ENCODE results near the gene IGSF3.
"Not testable (repeated sequence)": the region's sequence is repeated elsewhere in the genome, so short reads cannot be mapped to it uniquely, and the experiment has no call there.

Gene IGSF3

DNA sequence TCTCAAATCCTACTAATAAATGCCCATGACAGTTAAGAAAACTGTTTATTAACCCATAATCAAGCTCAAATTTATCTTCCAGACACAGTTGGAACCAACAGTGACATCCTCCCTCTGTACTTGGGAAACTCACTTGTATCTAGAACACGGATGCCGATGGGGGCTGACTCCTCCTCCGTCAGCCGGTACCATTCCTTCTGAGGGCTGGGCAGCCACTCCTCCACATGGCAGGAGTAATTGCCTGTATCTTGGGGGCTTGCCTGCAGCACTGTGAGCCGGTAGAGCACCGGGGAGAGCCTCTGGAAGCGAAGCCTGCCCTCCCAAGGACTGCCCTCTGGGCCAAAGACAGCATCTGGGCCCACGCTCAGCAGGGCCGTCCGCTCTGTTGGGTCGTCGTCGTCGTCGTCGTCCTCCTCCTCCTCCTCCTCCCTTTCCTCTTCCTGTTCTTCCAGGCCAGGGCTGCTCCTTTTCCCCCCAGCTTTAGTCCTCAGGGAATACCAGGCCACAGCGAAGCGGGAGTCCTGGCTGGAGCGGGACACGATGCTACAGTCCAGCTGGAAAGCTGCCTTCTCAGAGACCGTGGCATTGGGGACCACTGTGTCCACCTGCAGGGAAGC, 88.2 kb downstream of the IGSF3 start:
- no peak for DNase-seq (ENCODE audit: low read depth, low spot score)

DNA sequence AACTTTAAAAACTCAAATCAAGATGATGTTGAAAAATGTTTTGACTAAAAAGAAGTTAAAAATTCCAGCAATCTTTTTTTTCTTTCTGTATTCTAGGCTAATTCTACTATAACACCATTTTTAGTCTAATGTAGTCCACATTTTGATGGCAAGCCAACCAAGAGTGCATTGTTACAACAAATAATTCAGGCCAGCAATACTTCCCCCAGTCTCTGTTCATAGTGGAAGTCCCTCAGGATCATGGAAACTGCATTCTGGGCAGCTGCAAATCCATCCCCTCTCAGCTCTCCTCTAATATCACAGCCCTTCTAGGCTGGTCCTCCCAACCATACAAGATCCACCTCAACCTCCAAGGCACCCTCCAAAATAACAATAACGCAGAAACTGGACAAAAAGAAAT, 89.0 kb downstream of the IGSF3 start:
- no peak for DNase-seq (ENCODE audit: low read depth, low spot score)

DNA sequence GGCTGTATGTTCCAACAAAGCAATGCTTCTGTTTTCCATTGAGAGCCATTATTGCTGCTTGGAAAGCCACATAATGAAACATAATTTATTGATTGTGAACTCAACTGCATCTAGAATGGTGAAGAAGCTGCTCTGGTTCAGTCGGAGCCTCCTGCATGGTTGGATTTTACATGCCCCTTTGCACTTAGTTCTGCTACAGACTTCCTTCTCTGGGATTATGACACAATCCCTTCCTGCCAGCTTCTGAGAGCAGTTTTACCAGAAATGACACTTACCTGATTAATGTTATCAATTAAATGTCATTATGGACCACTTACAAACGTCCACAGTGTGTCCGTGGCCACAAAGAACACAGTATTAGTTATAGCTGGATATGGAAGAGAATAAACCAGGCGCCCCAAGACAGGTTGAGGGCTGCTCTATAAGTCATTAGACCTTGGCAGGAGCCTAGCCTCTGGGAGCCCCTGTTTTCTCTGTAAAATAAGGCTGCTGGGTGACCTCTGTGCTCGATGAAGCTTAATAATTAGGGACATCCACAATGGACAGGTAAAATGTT, 89.7 kb downstream of the IGSF3 start:
- no peak for DNase-seq (ENCODE audit: low read depth, low spot score)

- no peak for DNase-seq (ENCODE audit: low read depth, low spot score)
Measured at GRCh38 chr1:116574581-116575291, 92.8 kb downstream of the IGSF3 start.

GRCh38 chr1:116573431-116574095, 94.0 kb downstream of the IGSF3 start:
- no peak for DNase-seq (ENCODE audit: low read depth, low spot score)

- no peak for DNase-seq (ENCODE audit: low read depth, low spot score)
Measured at GRCh38 chr1:116572771-116573430, 94.6 kb downstream of the IGSF3 start.

GRCh38 chr1:116572099-116572498, 95.4 kb downstream of the IGSF3 start:
- DNase-seq (ENCODE audit: low read depth, low spot score): no peak

GRCh38 chr1:116571215-116571919, 96.2 kb downstream of the IGSF3 start:
- no peak for DNase-seq (ENCODE audit: low read depth, low spot score)

DNA sequence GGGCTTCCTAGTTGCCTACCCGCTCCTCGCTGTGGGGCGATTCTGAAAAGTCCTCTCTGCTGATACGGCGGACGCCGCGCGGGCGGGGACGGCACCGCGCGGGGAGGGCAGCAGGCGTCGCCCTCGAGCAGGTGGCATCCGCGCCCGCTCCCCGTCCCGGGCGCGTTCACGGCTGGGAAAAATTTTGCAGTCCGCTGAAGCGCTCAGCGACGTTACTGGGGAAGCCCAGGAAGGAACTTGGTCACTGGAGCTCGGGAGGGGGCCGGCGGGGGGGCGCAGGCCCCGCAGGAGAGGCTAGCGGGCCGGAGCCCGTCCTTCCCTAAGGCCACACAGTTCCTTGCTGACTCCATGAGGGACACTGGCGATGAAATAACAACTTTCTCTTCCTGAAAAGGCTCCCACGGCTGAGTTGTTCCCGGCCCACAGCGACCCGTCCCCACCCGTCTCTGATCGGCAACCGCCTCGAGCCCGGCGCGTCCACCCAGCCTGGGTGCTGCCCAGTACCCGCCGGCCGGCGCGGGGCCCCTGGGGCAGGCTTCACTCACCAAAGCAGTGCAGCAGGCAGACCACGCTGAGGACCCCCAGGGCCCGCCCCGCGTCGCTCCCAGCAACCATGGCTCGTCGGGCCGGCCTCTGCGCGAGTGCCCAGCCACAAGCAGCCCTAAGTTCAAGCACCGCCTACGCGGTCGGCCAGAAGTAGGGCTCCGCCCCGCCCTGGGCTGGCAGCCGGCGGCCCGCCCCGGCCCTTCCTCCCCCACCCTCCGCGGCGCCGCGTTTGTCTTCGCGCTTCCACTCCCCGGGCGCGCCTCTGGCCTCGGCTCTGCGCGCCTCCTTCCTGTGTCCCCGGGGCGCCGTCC, 96.9 kb downstream of the IGSF3 start, which contains the start of gene CD58:
Gene CD58, minus strand, starts transcription at position 669 of the 857 bp plus-strand sequence. Its CDS starts 54 bp downstream, at position 615.
- DNase-seq (ENCODE audit: low read depth, low spot score): no peak

DNA sequence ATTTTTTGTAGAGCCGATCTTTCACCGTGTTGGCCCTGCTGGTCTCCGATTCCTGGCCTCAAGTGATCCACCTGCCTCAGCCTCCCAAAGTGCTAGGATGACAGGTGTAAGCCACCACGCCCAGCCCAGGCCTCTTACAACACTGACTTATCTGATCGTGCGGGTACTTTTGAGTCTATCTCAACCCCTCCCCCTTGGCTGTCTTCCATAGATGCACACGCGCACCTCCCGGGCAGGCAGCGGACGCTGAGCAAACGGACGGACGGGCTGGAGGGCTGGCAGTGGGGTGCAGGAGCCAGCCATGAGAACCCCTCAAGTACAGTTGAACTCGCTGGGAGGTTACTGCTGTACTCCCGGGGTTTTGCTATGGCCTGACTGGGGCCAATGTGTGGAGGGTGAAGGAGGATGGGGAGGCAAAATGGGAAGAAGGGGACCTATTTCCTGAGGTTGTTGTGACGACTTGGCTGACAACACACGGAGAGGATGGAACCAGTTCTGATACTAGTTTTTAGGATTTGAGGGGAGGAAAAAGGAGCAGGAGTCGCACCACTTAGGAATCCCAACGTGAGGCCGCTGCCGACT, 97.7 kb downstream of the IGSF3 start:
- no peak for DNase-seq (ENCODE audit: low read depth, low spot score)

DNA sequence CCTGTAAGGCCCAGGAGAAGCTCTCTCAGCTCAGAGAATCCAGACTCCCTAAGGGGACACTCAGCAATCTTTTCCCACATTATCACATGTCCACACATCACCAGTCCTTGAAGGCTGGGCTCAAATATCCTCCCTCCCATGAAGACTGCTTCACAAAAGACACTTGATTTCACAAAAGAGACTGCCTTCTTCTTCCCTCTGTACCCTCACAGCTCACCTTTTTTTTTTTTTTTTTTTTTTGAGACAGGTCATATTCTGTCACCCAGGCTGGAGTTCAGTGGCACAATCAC, 98.2 kb downstream of the IGSF3 start:
- no peak for DNase-seq (ENCODE audit: low read depth, low spot score)

DNA sequence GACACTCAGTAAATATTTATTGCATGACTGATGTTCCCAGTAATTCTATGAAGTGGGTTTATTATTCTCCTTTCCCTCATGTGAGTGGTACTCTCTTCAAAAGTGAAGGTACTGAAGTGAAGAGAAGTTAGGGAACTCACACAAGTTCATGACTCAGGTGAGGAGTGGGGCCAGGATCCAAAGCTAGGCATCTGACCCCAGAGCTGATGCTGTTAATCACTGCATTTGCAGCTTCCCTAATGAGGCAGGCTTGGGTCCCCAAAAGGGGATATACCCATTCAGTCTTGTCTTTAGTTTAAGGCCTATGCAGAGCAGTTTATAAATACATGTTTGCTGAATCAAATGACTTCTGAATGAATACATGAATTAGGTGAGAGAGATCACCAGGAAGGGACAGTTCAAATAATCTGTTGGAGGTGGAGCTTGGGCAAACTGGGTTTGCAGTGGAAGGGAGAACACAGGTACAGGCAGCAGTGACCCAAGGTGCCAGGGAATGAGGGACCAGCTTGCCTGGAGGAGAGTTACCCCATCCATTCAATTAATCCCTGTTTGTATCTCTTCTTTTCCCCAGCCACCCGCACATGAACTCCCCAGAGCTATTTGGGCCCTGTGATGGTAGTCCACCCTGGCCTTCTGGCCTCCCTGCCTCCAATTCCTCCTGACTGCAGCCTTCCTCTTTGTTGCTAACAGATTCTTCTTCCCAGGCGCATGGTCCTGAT, 98.7 kb downstream of the IGSF3 start:
- DNase-seq (ENCODE audit: low read depth, low spot score): no peak

DNA sequence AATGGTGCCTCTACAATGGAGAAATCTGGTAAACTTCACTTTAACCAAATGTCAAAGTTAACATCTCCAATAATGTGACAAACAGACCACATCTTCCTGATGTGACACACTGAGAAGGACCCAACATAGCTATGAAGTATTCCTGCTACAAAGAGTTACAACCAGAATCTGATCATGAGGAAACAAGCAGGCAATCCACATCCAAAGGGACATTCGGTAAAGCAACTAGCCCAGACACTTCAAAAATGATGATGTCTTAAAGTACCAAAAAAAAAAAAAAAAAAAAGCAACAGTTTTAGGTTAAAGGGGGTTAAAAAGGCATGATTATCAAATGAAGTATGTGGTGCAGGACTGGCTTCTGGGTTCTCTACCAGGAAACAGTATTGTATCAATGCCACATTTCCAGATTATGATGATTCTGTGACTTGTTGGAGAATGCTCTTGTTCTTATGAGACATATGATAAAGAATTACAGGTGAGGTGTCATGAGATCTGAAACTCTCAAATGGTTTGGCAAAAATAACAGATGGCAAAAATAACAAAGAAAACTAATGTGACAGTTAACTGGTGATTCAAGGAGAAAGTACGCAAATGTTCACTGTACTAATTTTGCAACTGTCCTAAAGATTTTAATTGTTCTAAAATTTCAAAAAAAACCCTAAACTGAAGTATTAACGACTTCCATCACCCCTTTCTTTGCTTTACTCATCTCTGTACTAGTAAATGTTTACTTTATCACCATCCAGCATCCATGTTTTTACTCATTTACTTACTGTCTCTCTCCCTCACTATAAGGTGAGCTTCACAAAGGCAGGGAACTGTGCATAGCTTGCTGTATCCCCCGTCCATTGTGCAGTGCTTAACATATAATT, 99.5 kb downstream of the IGSF3 start:
- no peak for DNase-seq (ENCODE audit: low read depth, low spot score)

DNA sequence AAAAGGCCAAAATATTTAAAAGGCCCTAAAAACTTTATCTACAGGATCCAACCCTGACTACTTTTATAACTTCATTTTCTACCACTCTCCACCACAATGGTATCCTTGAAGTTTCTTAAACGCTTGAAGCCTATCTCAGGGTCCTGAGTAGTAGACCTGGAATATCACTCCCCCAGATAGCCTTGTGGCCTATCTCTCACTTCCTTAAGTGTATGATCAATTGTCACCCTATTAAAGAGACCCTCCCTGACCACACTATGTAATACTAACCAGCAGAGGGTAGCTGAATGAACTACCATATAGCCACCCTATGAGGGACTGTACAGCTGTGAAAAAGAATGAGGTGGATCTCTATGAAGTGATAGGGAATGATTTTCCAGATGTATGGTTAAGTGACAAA, 102.3 kb downstream of the IGSF3 start:
- DNase-seq (ENCODE audit: low read depth, low spot score): no peak

GRCh38 chr1:116564426-116564825, 103.1 kb downstream of the IGSF3 start:
- DNase-seq (ENCODE audit: low read depth, low spot score): no peak

DNA sequence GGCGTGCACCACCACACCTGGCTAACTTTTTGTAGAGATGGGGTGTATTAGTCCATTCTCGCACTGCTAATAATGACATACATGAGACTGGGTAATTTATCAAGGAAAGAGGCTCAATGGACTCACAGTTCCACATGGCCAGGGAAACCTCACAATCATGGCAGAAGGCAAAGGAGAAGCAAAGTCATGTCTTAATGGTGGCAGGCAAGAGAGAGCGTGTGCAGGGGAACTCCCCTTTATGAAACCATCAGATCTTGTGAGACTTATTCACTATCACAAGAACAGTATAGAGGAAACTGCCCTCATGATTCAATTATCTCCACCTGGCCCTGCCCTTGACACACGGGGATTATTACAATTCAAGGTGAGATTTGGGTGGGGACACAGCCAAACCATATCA, 105.1 kb downstream of the IGSF3 start:
- DNase-seq (ENCODE audit: low read depth, low spot score): not testable (repeated sequence)

DNA sequence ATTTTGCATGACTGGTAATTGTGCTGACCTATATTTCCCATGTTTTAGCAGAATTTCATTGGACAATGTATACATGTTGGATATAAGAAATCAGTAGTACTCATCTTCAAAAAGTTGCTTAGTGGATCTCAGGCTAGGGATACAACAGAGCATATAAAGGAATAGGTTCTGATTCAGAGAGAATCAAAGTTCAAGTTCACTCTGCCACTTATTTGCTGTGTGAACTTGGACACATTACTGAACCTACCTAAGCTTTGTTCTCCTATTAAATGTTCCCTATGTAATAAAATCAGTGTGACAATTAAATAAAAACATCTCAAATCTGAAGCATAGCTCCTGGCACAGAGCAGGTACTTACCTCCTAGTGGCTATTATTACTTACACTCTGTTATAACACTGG, 106.0 kb downstream of the IGSF3 start:
- no peak for DNase-seq (ENCODE audit: low read depth, low spot score)

DNA sequence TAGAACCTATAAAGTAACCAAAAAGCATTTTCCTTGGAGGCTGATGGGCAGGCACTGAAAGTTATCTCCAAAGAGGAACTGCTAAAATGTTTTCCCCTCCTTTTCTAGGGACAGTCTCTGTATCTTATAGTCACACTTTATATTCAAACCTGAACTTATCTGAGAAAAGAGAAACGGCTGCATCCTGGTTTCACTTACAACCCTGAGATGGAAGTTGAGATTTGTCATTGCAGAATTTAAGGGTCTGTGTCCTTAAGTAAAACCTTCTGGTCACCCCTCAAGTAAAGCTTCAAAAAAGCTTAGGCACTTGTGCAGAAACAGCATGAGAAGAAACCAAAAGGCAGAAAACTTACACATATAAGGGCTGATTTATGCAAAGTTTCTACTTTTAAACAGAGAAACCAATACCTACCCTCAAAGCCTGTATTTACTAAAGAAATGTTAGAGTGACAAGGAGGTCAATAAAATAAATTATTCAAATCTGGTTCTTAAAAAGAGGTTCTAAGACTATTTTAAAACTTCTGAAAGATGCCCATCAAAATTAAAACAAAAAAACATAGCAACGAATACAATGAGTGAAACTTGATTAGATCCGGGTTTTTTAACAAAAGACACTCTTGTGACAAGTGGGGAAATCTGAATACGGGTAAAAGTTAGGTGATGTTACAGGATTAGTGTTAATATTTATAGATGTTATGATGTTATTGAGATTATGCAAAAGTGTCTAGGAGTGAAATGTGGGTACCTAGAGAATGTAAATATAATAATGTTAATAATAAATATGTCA, 106.6 kb downstream of the IGSF3 start:
- no peak for DNase-seq (ENCODE audit: low read depth, low spot score)
